GM21723 (cell line): ENCODE results near the gene RTKN.

Experiments
- ATAC-seq: cut with Tn5 transposase; IDR thresholded peaks from one replicate; pipeline ENCODE4 v1.9.1; 2021; ENCODE audit warnings: mild to moderate bottlenecking, moderate library complexity; ENCODE audit not compliant: unreplicated experiment

Gene RTKN

DNA sequence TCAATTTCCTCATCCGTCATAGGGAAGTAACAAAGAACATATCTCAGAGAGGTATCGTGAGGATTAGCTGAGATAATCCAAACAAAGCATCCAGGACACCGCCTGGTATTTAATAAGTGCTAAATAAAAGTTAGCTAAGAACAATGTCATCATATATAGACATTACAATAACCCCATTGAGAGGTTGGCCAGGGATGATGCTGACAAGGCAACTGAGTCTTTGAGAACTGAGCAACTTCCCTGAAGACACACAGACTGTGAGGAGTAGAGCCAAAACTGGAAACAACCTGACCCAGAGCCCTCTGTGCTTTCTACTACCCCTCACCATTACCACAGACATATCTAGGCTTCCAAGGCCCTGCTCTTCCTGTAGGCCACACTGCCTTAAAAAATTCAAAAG is 60.0 kb downstream of the RTKN start:
- ATAC-seq: no peak

- ATAC-seq: peak; percentile 57
These were observed 61.6 kb downstream of the RTKN start, which contains the start of gene DCTN1 for GRCh38 chr2:74379851-74380789. Gene DCTN1, minus strand, starts transcription at chr2:74380311. Its CDS starts 274 bp downstream, at chr2:74380037.

GRCh38 chr2:74378007-74378406 is 63.7 kb downstream of the RTKN start:
- ATAC-seq: no peak

GRCh38 chr2:74375838-74376237 is 65.9 kb downstream of the RTKN start:
- ATAC-seq: no peak
